ENCODE data around the gene IQGAP2.
"Not testable (repeated sequence)": the region's sequence is repeated elsewhere in the genome, so short reads cannot be mapped to it uniquely, and the experiment has no call there.

IQGAP2 gene, protein sequence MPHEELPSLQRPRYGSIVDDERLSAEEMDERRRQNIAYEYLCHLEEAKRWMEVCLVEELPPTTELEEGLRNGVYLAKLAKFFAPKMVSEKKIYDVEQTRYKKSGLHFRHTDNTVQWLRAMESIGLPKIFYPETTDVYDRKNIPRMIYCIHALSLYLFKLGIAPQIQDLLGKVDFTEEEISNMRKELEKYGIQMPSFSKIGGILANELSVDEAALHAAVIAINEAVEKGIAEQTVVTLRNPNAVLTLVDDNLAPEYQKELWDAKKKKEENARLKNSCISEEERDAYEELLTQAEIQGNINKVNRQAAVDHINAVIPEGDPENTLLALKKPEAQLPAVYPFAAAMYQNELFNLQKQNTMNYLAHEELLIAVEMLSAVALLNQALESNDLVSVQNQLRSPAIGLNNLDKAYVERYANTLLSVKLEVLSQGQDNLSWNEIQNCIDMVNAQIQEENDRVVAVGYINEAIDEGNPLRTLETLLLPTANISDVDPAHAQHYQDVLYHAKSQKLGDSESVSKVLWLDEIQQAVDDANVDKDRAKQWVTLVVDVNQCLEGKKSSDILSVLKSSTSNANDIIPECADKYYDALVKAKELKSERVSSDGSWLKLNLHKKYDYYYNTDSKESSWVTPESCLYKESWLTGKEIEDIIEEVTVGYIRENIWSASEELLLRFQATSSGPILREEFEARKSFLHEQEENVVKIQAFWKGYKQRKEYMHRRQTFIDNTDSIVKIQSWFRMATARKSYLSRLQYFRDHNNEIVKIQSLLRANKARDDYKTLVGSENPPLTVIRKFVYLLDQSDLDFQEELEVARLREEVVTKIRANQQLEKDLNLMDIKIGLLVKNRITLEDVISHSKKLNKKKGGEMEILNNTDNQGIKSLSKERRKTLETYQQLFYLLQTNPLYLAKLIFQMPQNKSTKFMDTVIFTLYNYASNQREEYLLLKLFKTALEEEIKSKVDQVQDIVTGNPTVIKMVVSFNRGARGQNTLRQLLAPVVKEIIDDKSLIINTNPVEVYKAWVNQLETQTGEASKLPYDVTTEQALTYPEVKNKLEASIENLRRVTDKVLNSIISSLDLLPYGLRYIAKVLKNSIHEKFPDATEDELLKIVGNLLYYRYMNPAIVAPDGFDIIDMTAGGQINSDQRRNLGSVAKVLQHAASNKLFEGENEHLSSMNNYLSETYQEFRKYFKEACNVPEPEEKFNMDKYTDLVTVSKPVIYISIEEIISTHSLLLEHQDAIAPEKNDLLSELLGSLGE (N-terminal part only)

DNA sequence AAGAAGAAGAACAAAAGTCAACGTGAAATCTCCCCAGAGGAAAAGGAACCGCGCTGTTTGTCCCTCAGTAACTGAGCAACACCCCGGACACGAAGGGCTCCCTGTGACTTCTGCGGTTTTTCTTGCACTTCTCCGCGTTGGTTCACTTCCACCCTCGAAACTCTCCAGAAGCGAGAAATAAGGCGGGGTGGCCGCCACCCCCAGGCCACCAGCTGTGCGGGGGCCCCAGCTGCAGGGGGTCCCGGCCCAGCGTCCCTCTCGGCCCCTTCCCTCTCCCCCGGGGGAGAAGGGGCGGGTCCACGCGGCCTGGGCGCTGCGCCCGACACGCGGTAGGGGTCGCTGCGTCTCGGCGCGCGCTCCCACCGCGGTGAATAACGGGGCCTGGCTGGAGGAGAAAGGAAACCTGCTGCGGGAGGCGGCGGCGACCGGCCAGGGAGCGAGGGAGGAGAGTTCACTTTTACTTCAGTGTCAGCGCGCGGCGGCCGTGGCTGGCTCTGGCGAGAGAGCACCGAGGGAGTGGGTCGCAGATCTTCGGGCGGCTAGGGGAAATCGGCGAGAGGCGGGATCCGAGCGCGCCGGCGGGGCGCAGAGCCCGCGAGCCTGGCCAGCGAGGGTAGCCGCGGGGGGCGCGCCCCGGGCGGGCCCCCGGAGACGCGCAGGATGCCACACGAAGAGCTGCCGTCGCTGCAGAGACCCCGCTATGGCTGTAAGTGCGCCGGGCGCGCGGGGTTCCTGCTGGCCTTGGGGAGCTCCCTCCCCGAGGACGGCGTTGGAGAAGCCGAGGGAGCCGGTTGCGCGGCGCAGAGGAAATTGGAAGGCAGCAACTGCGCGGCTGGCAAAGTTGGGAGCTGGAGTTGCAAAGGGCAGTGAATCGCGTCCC lies at the start of gene IQGAP2:
TSS of gene IQGAP2 (plus strand) at position 400 of the 880 bp plus-strand sequence. CDS start at position 661, 261 bp downstream.
- intact Hi-C loops (cut with DNase I) = no loop called here
- DNase-seq = peak in 9 of 10 donors; percentile 16 to 88 (median 34)

DNA sequence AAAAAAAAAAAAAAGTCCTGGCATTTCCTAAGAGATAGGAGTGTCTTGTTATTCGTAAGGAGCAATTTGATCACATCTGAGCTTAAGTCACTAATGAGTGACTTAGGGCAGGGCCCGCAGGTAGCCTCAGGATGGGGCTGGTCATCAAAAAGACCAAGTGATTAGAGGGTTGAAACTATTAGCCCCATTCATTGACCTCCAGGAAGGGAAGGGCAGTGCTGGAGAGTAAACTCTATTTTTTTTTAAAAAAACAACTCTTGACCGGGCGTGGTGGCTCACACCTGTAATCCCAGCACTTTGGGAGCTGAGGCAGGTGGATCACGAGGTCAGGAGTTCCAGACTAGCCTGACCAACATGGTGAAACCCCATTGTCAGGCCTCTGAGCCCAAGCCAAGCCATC lies 46.2 kb upstream of the IQGAP2 start:
- intact Hi-C loops (cut with DNase I) = no loop called here
- no peak for DNase-seq

DNA sequence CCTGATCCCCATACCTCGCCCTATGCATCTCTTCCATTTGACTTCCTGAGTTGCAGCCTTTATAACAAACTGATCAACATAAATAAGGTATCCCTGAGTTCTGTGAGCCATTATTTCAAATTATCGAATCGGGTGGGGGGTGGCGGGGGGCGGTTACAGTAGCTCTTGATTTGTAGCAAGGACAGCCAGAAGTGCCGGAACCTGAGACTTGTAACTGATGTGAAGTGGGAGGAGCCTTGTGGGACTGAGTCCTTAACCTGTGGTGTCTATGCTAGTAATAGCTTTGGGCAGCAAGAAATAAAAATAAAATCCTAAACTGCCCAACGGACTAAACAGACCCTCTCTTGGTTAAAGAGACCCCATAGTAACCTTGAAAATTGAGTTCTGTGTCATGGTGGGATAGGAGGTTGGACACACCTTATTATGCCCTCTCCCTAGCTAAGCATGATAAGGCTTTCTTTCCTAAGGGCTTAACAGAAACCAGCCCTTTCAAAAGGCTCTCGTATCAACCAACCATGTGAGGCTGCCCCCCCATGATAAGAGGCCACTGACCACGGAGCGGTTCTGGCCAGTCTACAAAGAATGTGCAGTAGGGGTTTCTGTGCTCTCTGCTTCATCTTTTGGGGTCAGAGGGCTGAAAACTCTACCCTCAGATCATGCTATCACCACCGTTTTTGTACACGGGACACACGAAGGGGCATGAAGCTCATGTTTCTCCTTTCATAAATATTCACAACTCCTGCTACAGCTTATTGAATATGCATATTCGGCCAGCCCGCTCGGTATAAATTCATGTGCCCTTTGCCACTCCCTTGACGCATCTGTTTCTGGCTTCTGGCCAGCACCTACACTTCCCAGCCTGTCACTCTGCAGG lies 39.5 kb upstream of the IQGAP2 start:
- DNase-seq = no peak
- intact Hi-C loops (cut with DNase I) = no loop called here

DNA sequence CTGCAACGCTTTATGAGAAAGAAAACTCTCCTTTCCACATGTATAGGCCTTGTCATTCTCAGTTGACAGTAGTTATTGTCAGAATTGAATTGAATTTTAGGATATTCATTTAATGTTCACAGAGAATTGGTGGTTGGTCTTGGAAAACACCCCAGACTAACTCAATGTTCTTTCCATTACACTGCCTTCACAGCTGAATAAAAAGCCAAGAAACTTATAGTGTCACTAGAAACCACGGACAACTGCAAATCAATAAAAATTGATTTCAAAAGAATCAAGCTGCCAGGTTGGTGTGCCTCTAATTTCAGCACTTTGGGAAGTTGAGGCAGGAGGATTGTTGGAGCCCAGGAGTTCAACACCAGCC lies 38.9 kb upstream of the IQGAP2 start:
- DNase-seq = no peak
- intact Hi-C loops (cut with DNase I) = no loop called here

DNA sequence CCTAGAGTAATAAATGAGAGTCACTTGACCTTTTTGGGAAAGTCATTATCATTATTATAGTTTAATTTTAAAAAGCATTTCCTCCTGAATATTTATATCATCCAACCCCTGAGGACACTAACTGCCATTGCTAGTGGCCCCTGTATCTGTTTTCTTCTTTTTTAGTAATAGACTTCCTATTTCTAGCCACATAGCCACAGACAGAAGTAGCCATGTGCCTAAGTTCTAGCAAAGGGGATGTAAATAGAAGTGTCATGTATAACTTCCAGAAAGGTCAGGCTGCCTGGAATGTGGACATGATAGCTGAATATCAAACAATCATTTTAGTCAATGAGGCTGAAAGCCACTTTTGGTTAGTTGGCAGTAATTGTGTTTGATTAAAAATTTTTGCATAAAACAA lies 37.5 kb upstream of the IQGAP2 start:
- no peak for DNase-seq
- intact Hi-C loops (cut with DNase I) = no loop called here

DNA sequence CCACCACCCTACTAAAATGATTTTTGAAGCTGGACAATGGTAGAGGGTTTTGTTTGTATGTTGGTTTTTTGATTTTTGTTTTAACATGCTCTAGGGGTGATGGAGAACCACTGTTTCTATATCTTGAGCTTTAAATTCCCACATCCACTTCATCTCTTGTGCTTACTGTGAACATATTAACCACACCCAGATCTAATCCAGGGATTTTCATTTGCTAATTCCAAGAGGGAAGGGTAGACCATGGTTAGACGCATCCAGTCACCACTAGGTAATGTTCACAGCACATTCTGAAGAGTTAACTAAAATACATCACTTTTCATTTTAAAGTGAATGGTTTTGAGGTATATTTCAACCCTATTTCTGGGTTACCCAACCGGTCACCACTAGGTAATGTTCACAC lies 36.5 kb upstream of the IQGAP2 start:
- no peak for DNase-seq
- intact Hi-C loops (cut with DNase I) = no loop called here

DNA sequence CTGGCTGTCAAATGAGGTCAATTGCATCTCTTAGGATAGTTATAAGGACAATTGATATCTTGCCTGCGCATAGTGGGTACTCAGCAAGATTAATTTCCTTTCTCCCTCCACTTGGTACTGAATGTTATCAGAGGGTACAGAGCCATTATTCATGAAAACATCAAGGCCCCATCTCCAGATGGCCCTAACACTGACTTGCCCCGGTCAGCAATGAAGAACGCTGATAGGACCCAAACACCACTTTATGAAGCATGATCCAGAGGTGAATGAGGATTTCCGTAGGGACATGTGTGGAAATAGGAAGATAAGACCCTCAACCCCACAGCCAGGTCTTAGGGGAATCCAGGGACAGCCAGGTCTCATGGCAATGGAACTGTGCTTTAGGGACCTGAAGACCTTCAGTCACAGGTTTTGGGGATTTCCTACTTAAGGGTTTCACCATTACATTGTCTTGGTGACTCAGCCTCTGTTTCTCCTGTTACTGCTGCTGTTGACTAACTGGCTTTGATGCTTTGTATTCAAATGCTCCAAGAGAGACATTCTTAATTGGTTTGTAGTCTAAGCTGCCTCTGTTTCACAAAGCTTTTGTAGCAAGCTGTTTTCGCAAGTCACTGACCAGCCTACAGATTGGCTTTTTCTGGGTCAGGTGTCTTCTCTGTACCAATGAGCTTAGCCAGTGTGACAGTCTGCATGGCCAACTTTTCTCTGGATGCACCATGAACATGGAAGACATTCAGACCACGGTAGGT lies 35.3 kb upstream of the IQGAP2 start:
- intact Hi-C loops (cut with DNase I) = no loop called here
- no peak for DNase-seq

DNA sequence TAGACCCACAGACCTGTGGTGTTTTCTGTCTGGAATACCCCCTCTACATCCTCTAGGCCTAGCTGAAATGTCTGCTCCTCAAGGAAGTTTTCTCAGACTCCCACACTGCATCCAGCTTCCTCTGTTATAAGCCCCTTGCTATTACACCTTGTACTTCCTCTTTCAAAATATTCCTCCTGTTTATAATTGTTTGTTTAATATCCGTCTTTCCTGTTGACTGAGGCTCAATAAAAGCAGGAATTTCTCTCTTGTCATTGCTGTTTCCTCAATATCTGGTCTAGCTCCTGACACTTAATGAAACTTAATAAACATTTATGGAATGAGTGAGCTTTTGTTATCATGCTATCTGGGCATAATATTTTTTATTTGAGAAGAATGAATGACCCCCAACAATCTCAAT lies 34.1 kb upstream of the IQGAP2 start:
- no peak for DNase-seq
- intact Hi-C loops (cut with DNase I) = no loop called here

DNA sequence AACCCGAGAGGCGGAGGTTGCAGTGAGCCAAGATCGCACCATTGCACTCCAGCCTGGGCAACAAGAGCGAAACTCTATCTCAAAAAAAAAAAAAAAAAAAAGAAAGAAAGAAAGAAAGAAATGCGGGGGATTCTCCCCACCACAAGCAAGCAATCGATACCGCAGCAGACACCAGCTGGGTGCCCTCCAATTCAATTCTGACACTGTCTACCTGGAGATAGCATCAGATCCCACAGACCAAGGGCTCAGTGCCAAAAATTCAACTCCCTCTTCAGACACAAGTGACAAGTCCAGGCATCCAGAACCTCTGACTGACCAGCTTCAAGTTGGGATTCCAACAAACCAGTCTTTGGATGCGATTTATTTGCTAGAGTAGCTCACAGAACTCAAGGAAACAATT lies 33.4 kb upstream of the IQGAP2 start:
- DNase-seq; intact Hi-C loops (cut with DNase I): not testable (repeated sequence)

DNA sequence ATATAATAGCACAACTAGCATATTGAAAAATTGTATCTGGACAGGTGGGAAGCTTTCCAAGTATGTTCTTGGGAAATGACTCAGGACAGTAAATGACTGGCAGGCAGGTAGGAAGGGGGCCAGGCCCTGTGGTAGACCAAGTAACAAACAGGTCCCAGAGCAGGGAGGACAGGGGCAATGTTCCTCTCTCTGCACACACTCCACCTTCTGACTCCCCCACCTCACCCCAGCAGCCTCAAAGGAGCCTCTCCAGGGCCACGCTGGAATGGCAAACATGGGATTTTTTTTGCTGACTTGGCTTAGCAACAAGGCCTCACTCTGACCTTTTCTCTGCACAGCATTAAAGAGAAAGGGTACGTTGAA lies 31.1 kb upstream of the IQGAP2 start:
- intact Hi-C loops (cut with DNase I) = no loop called here
- DNase-seq = no peak

DNA sequence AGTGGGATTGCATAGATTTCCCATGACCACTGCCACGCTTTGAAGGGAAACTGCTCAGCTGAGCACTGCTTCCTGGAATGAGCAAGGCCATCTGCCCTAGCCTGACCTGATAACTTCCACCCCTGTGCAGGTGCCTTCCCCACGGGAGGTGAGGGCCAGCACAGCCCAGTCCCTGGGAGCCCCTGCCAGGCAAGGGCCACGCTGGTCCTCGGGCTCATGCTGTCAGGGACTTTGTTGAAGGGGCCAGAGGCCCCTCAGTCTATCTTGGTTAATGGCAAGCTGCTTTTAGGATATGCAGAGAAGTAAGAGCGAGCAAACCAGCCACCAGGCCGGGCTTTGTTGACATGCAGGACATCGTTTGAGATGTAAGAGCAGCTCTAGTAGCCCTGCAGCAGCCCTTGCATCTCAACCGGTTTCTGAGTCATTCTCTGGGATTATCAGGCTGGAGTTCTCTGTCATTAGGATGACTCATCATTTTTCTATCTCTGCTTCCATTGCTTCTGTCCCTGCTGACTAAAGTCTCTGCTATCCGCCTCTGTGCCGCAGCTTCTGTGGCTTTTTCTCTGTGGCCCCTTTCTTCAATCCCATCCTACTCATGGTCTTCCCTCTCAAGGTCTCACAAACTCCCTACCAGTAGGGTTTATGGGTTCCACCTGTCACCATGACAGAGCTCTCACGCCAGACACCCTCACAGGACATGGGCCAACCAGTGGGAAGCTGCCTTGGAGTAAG lies 30.6 kb upstream of the IQGAP2 start:
- no peak for DNase-seq
- intact Hi-C loops (cut with DNase I) = no loop called here

DNA sequence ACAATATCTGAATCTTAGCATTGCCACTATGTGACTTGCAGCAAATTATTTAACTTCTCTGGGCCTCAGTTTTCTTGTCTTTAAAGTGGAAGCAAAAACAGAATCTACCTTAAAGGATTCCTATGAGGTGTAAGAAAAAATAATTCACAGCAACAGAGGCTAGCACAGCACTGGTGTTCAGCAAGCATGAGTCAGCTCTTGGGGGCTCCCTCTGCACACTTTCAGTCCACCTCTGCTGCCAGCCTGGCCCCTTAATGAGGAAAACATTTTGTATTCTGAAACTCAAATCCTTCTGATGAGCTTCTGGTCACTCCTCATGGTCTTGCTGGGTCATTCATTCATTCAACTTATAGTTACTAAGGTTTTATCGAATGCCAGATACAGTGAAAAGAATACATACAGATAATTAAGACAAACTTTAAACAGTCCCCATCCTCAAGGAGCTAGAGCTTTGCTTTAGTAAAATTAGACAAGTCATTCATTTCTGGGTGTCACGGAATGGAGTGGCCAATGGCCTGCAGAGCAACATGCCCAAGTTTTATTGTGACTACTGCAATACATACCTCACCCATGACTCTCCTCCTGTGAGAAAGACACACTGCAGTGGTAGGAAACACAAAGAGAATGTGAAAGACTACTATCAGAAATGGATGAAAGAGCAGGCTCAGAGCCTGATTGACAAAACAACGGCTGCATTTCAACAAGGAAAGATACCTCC lies 26.8 kb upstream of the IQGAP2 start:
- intact Hi-C loops (cut with DNase I) = no loop called here
- no peak for DNase-seq

DNA sequence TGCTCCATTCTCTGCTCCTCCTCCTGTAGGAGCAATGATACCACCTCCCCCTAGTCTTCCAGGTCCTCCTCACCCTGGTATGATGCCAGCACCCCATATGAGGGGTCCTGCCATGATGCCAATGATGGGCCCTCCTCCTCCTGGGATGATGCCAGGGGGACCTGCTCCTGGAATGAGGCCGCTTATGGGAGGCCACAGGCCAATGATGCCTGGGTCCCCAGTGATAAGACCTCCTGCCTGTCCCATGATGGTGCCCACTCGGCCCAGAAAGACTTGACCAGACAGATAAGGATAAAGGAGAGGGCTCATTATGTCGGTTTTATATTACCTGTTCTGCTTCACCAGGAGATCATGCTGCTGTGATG lies 26.2 kb upstream of the IQGAP2 start:
- intact Hi-C loops (cut with DNase I) = no loop called here
- no peak for DNase-seq

DNA sequence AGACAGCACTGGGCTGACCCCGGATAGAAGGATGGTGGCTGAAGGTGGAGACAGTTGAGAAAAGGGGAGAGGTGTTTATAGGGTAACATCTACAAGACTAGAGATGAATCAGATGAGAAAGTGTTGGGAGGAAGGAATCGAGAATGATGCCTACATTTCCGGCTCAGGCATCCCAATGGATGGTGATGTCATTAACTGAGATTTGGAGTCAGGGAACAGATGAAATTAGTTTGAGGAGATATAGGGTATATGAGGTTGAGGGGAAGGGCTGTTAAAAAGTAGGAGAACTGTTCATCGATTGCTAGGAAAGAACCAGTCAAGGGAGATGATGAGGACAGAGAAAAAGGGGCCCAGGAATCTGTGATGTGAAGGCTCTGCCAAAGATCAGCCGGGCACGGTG lies 24.7 kb upstream of the IQGAP2 start:
- DNase-seq = no peak
- intact Hi-C loops (cut with DNase I) = no loop called here

DNA sequence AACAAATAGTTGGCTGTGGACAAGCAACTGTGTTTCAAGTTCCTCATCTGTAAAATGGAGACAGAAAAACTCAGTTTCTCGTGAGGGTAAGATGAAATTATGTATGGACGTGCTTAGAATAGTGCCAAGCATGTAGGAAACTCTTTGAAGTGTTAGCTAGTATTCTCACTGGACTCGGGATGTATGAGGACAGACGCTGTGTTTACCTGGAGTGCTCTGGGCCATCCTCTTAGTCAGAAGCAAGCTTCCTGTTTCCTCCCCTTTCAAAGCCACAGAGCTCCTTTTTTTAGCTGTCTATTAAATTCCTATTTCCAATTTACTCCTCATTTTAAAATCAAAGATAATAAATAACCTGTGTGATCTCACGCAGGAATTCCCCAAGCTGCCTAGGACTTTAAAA lies 23.8 kb upstream of the IQGAP2 start:
- intact Hi-C loops (cut with DNase I) = no loop called here
- no peak for DNase-seq

DNA sequence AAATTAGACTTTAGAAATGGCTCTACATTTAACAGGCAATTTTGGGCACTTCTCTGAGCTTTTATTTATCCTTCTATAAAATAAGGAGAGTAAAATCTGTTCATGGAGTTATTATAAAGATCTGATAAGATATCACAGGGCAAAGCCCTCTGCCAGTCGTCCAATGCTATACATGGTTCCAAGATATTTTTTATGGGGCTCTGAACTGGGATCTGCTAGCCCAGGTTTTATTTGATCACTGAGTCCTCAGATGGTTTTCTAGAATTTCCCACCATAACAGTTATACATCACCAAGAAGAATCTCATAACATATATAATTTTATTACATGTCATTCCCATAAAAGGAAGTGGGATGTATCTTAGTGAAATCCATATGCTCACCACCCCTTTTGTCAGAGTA lies 23.2 kb upstream of the IQGAP2 start:
- DNase-seq = no peak
- intact Hi-C loops (cut with DNase I) = no loop called here

DNA sequence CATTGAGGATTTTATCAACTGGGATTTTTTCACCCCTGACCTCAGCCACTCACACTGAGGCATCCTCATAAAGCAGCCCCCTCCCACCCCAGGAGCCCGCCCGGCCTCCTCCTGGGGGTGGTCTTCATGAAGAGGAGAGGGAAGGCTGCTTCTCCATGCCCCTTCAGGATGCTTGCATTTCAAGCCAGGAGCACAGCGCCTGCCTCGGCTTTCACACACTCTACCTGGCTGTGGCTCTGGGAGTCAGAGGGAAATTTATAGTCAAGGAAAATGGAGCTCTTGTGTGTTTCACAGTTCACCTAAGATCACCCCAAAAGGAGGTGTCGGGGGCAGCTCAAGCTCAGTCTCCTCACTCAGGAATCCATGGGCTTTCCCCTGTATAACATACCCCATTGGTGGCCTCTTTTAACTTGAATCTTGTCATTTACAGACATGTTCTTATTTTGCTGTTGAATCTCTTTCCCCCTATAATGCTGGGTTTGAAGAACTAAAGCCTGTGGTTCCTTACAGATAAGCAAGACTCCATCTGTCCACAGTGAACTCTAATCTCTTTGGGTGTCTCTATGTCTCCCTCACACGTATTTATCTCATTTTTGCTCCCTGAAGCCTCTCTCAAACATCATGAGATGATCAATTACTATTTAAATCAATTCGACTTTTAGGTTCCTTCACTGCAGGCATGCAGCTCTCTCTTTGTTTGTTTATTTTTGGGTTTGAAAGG lies 22.6 kb upstream of the IQGAP2 start:
- DNase-seq = no peak
- intact Hi-C loops (cut with DNase I) = no loop called here

Measured in posterior cingulate gyrus (tissue), 11 donors.